ENCODE measurements around the gene WNT8A.

DNA sequence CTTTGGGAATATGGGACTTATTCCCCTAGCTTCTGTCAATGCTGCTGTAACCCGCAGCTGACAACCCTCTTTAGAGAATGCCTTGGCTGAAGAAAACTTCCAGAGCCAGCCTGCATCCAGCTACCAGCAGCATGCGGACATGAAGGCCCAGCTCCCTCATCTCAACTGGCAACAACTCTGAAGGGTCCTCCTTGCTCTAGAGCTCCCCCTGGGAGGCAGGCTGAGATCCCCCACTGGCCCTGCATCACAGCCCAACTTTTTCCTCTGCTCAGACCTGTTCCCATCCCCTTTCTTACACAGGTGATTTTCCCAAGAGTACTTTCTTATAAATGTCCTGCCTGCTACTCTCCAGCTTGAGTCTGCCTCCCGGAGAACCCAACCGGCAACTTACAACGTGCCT lies 18.7 kb upstream of the WNT8A start:
- TF ChIP-seq, protein P1, sequence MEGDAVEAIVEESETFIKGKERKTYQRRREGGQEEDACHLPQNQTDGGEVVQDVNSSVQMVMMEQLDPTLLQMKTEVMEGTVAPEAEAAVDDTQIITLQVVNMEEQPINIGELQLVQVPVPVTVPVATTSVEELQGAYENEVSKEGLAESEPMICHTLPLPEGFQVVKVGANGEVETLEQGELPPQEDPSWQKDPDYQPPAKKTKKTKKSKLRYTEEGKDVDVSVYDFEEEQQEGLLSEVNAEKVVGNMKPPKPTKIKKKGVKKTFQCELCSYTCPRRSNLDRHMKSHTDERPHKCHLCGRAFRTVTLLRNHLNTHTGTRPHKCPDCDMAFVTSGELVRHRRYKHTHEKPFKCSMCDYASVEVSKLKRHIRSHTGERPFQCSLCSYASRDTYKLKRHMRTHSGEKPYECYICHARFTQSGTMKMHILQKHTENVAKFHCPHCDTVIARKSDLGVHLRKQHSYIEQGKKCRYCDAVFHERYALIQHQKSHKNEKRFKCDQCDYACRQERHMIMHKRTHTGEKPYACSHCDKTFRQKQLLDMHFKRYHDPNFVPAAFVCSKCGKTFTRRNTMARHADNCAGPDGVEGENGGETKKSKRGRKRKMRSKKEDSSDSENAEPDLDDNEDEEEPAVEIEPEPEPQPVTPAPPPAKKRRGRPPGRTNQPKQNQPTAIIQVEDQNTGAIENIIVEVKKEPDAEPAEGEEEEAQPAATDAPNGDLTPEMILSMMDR (IDR thresholded peaks at IDR 0.05; ENCODE audit: control extremely low read depth in 1 of 3, insufficient read depth in 1 of 3, low read depth in 1 of 3, low read length in 3 of 3) = peak; percentile 76 to 85 (median 80)
- TF ChIP-seq RFX5 (IDR thresholded peaks at IDR 0.05; ENCODE audit: borderline replicate concordance, low read depth, low read length) = no peak
- TF ChIP-seq POLR2A (IDR thresholded peaks at IDR 0.05; ENCODE audit: control extremely low read depth in 1 of 2, low read depth in 2 of 2, low read length in 2 of 2) = no peak
- TF ChIP-seq TEAD4 (IDR thresholded peaks at IDR 0.05; ENCODE audit: low read depth, low read length) = no peak
- TF ChIP-seq POLR2AphosphoS5 (IDR thresholded peaks at IDR 0.05; ENCODE audit: low read depth, low read length) = no peak
- TF ChIP-seq SP1 (IDR thresholded peaks at IDR 0.05; ENCODE audit: low read depth, low read length) = no peak
- TF ChIP-seq RAD21 (IDR thresholded peaks at IDR 0.05 in 1 of 2, conservative IDR thresholded peaks at IDR 0.05 in 1 of 2; ENCODE audit: low read depth in 2 of 2, low read length in 2 of 2) = peak; percentile 53 to 55
- no peak for TF ChIP-seq ASH2L (IDR thresholded peaks at IDR 0.05; ENCODE audit: low read length)
- TF ChIP-seq RNF2 (IDR thresholded peaks at IDR 0.05; ENCODE audit: borderline replicate concordance, low read depth, low read length, missing control alignments, poor library complexity, severe bottlenecking) = no peak
